Left ventricle myocardium superior (tissue), 1 donor: ENCODE data around the gene MED31. TPM values are rescaled to one million over a fixed set of nuclear protein-coding genes. Genes with fewer than 3 reads are reported as not detected.
A peak's percentile ranks its signal among the peaks of the same experiment; 100 is the strongest.
"Not testable (repeated sequence)": the region's sequence is repeated elsewhere in the genome, so short reads cannot be mapped to it uniquely, and the experiment has no call there.

Experiments used
- ATAC-seq: fragments of 200-7000 bp; cut with Tn5 transposase; one replicate; pipeline ENCODE4 v1.9.1; 2020; ENCODE audit warnings: mild to moderate bottlenecking, moderate library complexity
- DNase-seq: peaks from one replicate; pipeline ENCODE4 v3.0.0-alpha.2; 2020
- intact Hi-C: fragments of 100-400 bp; cut with micrococcal nuclease; formaldehyde crosslinking; loops from one replicate; pipeline ENCODE4 v1.11.0; 2022
- total RNA-seq: library from RNA; stranded (reverse); fragmentation: NEBNext Ultra II Directional; extraction: Animal tissue kit (Norgen Biotek cat#: 25700); gene quantifications from one replicate; pipeline ENCODE4 v1.2.1, GENCODE V29; 2021
- donor health status: DM: no; HTN: yes; CAD: no; lungs with severe emphysema.

MED31 gene
- total RNA-seq, 1 donor from 2014 or later = 14.3 TPM

DNA sequence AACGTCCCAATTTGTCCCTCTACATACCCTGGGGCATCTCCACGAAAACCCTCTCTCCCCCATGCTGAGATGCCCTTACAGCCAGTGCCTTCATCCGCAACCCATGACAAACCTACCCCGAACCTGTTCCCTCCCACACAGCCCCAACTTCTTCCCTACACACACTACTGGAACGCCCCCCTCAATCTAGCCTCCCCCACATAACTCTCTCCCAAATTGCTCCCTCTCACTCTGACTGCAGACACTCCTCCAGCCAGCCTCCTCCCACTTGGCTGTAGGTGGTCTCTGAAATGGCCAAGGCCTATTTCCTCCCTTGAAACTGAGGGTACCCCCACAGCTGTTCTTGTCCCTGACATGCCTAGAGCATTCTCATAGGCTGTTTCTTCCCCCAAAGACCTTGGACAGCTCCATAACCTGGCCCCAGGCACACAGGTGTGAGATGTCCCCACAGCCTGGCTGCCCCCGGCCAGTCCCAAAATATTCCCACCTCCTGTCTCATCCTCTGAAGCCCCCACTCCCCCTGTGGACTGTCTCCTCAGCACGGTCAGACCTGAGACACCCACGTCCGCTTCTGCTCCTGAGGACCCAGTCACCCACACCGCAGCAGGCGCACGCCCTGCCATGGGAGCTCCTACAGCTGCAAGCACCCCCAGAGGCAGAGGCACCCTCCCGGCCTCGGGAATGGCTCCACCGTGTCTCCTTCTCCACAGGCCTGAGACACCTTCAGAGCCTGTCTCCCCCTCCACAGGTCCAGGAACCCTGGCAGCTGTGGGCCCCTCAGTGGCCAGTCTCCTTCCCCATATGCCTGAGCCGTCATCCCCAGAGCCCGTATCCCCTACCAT is 14.6 kb downstream of the MED31 start:
- intact Hi-C loops = no loop called here
- no peak for ATAC-seq
- DNase-seq = no peak

DNA sequence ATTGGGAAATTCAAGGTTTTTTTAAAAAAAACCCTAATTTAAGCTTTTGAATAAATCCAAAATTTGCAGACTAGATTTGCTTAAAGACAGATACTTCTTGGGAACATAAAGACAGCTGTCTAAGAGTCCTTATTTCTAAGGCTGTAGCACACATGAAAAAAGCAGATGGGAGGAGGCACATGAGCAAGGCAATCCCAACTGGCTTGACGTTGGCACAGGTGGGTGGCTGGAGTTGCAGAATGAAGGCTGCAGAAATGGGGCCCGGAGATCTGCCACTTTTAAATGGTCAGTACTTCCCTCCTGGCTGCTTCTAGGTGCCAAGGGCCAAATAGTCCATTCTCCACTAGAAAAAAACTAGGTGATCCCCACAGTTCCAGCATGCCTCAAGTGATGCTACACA is 15.3 kb downstream of the MED31 start:
- ATAC-seq (no peak), DNase-seq (no peak)
- intact Hi-C loops = no loop called here

GRCh38 chr17:6633263-6633662 is 18.1 kb downstream of the MED31 start:
- no peak for DNase-seq
- intact Hi-C loops = no loop called here
- no peak for ATAC-seq

DNA sequence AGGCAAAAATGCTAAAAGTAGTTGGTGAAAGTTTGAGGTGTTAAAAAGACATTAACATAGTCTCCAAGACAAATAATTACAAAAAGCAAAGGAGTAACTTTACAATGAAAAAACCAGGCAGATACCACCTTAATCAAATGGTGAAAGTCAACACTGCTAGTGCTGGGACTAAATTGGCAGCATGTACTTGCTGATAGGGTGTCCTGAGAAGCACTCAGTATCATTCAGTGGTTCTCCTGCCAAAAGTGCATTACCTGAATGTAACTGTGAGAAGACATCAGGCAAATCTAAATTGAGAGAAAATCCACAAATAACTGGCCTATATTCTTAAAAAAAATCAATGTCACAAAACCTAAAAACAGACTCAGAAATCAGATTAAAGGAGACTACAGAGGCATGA is 18.9 kb downstream of the MED31 start:
- DNase-seq (no peak), ATAC-seq (peak; percentile 84)
- intact Hi-C loops = no loop called here

- DNase-seq (no peak), ATAC-seq (no peak)
- intact Hi-C loops = no loop called here
Measured at GRCh38 chr17:6630390-6630789, 21.0 kb downstream of the MED31 start.

DNA sequence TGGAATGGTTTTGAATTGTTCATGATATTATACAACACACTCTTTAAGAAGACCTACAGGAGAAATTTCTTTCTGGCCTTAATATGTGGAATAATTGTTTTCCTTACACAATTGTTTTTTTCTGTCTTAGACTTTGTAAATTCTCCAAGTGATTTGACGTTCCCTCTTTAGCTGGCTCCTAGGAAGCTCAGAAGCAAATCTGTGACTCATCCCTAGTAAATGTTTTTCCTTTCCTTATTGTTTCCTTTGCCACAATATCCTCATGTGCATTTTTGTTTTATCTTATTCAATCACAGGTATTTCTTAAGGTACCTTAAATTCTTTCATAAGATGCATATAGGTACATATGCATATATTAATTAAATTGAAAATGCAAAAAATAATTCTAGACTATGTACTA is 24.4 kb downstream of the MED31 start:
- ATAC-seq = no peak
- intact Hi-C loops = no loop called here
- no peak for DNase-seq

GRCh38 chr17:6626616-6627015 is 24.8 kb downstream of the MED31 start:
- no peak for DNase-seq
- intact Hi-C loops = no loop called here
- ATAC-seq = no peak

- ATAC-seq (no peak), DNase-seq (no peak)
- intact Hi-C loops = no loop called here
Measured at GRCh38 chr17:6623941-6624340, 27.5 kb downstream of the MED31 start.

- intact Hi-C loops = no loop called here
- DNase-seq (no peak), ATAC-seq (no peak)
Measured at GRCh38 chr17:6611231-6611630, 40.2 kb downstream of the MED31 start.

DNA sequence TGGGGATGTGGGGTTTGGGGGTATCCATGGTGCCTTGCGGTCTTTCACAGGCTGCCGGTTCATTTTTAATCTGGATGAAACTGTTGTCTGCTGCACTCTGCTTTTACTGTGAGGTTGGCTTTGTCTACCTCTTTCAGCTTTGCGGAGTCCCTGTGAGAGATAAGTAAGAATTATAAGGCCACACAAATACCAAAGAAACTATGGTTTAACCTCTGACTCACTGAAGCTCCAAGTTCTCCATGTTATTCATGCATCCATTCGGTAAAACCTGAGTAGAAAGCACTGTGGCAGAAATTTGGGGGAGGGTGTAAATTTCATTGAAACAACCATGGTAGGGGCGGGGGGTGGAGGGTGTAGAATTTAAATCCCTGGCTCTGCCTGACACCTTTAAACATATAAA is 41.4 kb downstream of the MED31 start:
- intact Hi-C loops = no loop called here
- ATAC-seq = no peak
- DNase-seq = no peak

GRCh38 chr17:6608321-6608720 is 43.1 kb downstream of the MED31 start:
- intact Hi-C loops = no loop called here
- no peak for DNase-seq
- no peak for ATAC-seq

GRCh38 chr17:6605142-6605541 is 46.3 kb downstream of the MED31 start:
- DNase-seq (no peak), ATAC-seq (no peak)
- intact Hi-C loops = no loop called here

GRCh38 chr17:6603744-6604325 is 47.6 kb downstream of the MED31 start:
- DNase-seq (no peak), ATAC-seq (no peak)
- intact Hi-C loops = no loop called here

- DNase-seq (no peak), ATAC-seq (no peak)
- intact Hi-C loops = no loop called here
Measured at GRCh38 chr17:6602141-6602540, 49.3 kb downstream of the MED31 start.

DNA sequence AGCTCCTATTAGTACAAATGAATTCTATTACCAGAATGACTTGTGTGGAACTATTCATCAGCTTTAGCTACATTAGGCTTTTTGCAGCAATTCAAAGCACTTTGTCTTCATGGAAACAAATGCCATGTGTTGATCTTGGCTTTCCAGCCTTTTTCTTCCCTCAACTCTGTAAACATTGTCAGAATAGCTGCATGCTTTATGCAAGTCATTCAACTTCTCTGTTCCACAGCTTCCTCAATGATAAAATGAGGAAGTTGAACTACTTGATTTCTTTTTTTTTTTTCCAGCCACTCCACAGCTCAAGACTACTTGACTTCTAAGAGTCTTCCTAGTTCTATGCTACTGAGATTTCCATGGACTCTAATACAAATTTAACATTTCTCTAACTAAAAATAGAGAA is 52.0 kb downstream of the MED31 start:
- peak; percentile 48 for ATAC-seq
- no peak for DNase-seq
- intact Hi-C loops = no loop called here

DNA sequence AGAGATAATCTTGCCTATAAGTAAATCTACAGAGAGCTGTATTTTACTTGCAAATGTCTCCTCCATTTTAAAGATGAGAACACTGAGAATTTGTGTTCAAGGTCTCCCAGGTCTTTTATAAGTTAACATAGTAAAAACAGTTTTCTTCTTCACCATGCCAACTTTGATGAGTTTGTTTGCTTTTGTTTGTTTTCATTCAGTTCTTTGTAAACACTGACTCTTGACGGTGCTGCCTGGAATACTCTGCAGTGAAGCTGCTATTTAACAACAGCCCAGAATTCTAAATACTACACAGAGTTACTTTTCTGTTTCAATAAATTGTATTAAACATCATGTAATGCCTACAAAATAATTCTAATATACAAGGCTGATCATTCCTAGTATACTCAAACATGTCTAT is 53.7 kb downstream of the MED31 start:
- DNase-seq (no peak), ATAC-seq (no peak)
- intact Hi-C loops = no loop called here

DNA sequence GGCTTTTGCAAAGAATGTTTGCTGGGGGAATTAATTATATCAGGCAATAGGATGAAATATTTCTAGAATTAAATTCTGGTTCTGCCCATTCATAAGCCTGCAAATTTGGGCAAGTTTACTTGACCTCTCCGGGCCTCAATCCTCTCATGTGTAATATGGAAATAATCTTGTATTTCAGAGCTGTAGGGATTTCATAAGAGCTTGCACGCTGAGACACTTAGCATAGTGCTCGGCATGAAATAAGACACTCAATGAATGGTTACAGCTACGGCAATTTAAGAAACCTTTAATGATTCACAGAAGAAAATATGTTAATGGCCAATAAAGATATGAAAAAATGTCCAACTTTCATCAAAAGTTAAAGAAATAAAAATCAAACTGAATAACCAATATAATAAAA is 54.5 kb downstream of the MED31 start:
- intact Hi-C loops = no loop called here
- DNase-seq (no peak), ATAC-seq (no peak)

GRCh38 chr17:6596511-6596910 is 54.9 kb downstream of the MED31 start:
- intact Hi-C loops = no loop called here
- ATAC-seq = no peak
- no peak for DNase-seq

DNA sequence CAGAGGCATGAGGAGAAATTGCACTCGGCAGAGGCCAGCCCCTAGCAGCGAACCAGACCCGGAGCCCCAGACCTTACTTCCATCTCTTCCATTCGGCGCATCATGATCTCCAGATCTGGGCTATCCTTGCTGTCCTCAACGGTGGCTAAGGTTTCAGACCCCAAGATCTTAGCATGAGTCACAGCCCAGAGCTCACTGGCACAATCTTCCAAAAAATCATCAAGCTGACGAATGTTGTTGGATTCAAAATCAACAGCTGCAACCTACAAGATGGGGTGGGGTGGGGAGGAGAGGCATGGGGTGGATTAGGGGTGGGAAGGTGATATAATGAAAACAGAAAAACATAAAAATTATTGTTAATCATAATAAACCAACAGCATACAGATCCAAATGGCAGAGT is 55.3 kb downstream of the MED31 start:
- DNase-seq (no peak), ATAC-seq (no peak)
- intact Hi-C loops = no loop called here

DNA sequence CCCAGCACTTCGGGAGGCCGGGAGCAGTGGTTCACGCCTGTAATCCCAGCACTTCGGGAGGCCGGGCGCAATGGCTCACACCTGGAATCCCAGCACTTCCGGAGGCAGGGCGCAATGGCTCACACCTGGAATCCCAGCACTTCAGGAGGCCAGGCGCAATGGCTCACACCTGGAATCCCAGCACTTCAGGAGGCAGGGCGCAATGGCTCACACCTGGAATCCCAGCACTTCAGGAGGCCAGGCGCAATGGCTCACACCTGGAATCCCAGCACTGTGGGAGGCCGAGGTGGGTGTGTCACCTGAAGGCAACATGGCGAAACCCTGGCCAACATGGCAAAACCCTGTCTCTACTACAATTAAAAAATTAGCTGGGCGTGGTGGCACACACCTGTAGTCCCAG is 58.0 kb downstream of the MED31 start:
- intact Hi-C loops, DNase-seq, ATAC-seq: not testable (repeated sequence)
